Pons (tissue), 1 donor: ENCODE measurements around the gene TMPRSS11E.
A peak's percentile ranks its signal among the peaks of the same experiment; 100 is the strongest.
"Not testable (repeated sequence)": the region's sequence is repeated elsewhere in the genome, so short reads cannot be mapped to it uniquely, and the experiment has no call there.

ENCODE experiments used
- DNase-seq: peaks from one replicate; pipeline ENCODE4 v3.0.0-alpha.2; 2016; ENCODE audit warnings: low spot score

The TMPRSS11E gene

GRCh38 chr4:68462691-68463090 lies 15.4 kb downstream of the TMPRSS11E start:
- DNase-seq = no peak

- DNase-seq = no peak
Observed at GRCh38 chr4:68463796-68464195, 16.5 kb downstream of the TMPRSS11E start.

GRCh38 chr4:68465058-68465457 lies 17.8 kb downstream of the TMPRSS11E start:
- DNase-seq = no peak

- DNase-seq = no peak
Observed at GRCh38 chr4:68466185-68466584, 18.9 kb downstream of the TMPRSS11E start.

GRCh38 chr4:68466751-68467150 lies 19.5 kb downstream of the TMPRSS11E start:
- no peak for DNase-seq

GRCh38 chr4:68469482-68469881 lies 22.2 kb downstream of the TMPRSS11E start:
- DNase-seq = no peak

- no peak for DNase-seq
Observed at GRCh38 chr4:68476191-68476590, 28.9 kb downstream of the TMPRSS11E start.

GRCh38 chr4:68489338-68489737 lies 42.1 kb downstream of the TMPRSS11E start:
- no peak for DNase-seq

GRCh38 chr4:68490826-68491457 lies 43.7 kb downstream of the TMPRSS11E start:
- DNase-seq = no peak

GRCh38 chr4:68494688-68495087 lies 47.4 kb downstream of the TMPRSS11E start:
- peak; percentile 9 for DNase-seq

GRCh38 chr4:68498413-68499007 lies 51.2 kb downstream of the TMPRSS11E start:
- DNase-seq = peak; percentile 77

- DNase-seq = no peak
Observed at GRCh38 chr4:68499021-68499420, 51.8 kb downstream of the TMPRSS11E start.

GRCh38 chr4:68503462-68503861 lies 56.2 kb downstream of the TMPRSS11E start:
- not testable (repeated sequence) for DNase-seq

GRCh38 chr4:68504836-68505235 lies 57.6 kb downstream of the TMPRSS11E start:
- DNase-seq = not testable (repeated sequence)

GRCh38 chr4:68505452-68505851 lies 58.2 kb downstream of the TMPRSS11E start:
- not testable (repeated sequence) for DNase-seq

- no peak for DNase-seq
Observed at GRCh38 chr4:68518889-68519288, 71.6 kb downstream of the TMPRSS11E start.

- no peak for DNase-seq
Observed at GRCh38 chr4:68520985-68521384, 73.7 kb downstream of the TMPRSS11E start.

GRCh38 chr4:68522232-68522631 lies 75.0 kb downstream of the TMPRSS11E start:
- not testable (repeated sequence) for DNase-seq

- DNase-seq = no peak
Observed at GRCh38 chr4:68535974-68536373, 88.7 kb downstream of the TMPRSS11E start.

- DNase-seq = no peak
Observed at GRCh38 chr4:68536375-68536774, 89.1 kb downstream of the TMPRSS11E start.

- not testable (repeated sequence) for DNase-seq
Observed at GRCh38 chr4:68542742-68543141, 95.5 kb downstream of the TMPRSS11E start.
